ENCODE measurements around the gene SUN3.

GRCh38 chr7:48006866-48007265, 22.0 kb downstream of the SUN3 start:
- TF ChIP-seq SIN3A (IDR thresholded peaks at IDR 0.05; ENCODE audit: borderline replicate concordance, insufficient read depth, low read length): no peak
- TF ChIP-seq, protein P1, sequence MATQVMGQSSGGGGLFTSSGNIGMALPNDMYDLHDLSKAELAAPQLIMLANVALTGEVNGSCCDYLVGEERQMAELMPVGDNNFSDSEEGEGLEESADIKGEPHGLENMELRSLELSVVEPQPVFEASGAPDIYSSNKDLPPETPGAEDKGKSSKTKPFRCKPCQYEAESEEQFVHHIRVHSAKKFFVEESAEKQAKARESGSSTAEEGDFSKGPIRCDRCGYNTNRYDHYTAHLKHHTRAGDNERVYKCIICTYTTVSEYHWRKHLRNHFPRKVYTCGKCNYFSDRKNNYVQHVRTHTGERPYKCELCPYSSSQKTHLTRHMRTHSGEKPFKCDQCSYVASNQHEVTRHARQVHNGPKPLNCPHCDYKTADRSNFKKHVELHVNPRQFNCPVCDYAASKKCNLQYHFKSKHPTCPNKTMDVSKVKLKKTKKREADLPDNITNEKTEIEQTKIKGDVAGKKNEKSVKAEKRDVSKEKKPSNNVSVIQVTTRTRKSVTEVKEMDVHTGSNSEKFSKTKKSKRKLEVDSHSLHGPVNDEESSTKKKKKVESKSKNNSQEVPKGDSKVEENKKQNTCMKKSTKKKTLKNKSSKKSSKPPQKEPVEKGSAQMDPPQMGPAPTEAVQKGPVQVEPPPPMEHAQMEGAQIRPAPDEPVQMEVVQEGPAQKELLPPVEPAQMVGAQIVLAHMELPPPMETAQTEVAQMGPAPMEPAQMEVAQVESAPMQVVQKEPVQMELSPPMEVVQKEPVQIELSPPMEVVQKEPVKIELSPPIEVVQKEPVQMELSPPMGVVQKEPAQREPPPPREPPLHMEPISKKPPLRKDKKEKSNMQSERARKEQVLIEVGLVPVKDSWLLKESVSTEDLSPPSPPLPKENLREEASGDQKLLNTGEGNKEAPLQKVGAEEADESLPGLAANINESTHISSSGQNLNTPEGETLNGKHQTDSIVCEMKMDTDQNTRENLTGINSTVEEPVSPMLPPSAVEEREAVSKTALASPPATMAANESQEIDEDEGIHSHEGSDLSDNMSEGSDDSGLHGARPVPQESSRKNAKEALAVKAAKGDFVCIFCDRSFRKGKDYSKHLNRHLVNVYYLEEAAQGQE (IDR thresholded peaks at IDR 0.05; ENCODE audit: insufficient read depth in 1 of 2, low read depth in 2 of 2, low read length in 2 of 2): no peak

Measured in PFSK-1 (cell line).